ENCODE data around the gene FOXP2. TPM values are rescaled to one million over a fixed set of nuclear protein-coding genes. Genes with fewer than 3 reads are reported as not detected.
"Not testable (repeated sequence)": the region's sequence is repeated elsewhere in the genome, so short reads cannot be mapped to it uniquely, and the experiment has no call there.

FOXP2 gene
- total RNA-seq, 1 donor from 2014 or later = 24.7 TPM

- ATAC-seq (no peak), DNase-seq (ENCODE audit: low spot score) (no peak)
These were observed 3.5 kb downstream of the FOXP2 start for GRCh38 chr7:114418117-114418516.

GRCh38 chr7:114419441-114420272 lies 5.0 kb downstream of the FOXP2 start:
- no peak for DNase-seq (ENCODE audit: low spot score)
- intact Hi-C loops (cut with DNase I) = no loop called here
- ATAC-seq = no peak

More at GRCh38 chr7:114418117-114418516, 3.5 kb downstream of the FOXP2 start:
- intact Hi-C loops (cut with DNase I) = no loop called here

GRCh38 chr7:114422507-114423501 lies 8.2 kb downstream of the FOXP2 start:
- DNase-seq (ENCODE audit: low spot score) (no peak), ATAC-seq (no peak)
- intact Hi-C loops (cut with DNase I) = no loop called here

- intact Hi-C loops (cut with DNase I) = no loop called here
- no peak for ATAC-seq
- DNase-seq (ENCODE audit: low spot score) = no peak
These were observed 11.8 kb downstream of the FOXP2 start for GRCh38 chr7:114426382-114426781.

GRCh38 chr7:114426824-114427223 lies 12.2 kb downstream of the FOXP2 start:
- ATAC-seq (no peak), DNase-seq (ENCODE audit: low spot score) (no peak)
- intact Hi-C loops (cut with DNase I) = no loop called here

GRCh38 chr7:114428211-114428610 lies 13.6 kb downstream of the FOXP2 start:
- DNase-seq (ENCODE audit: low spot score) (no peak), ATAC-seq (no peak)
- intact Hi-C loops (cut with DNase I) = no loop called here

- DNase-seq (ENCODE audit: low spot score) = no peak
- intact Hi-C loops (cut with DNase I) = no loop called here
- no peak for ATAC-seq
These were observed 16.6 kb downstream of the FOXP2 start for GRCh38 chr7:114431189-114431588.

GRCh38 chr7:114432061-114432460 lies 17.4 kb downstream of the FOXP2 start:
- ATAC-seq (no peak), DNase-seq (ENCODE audit: low spot score) (no peak)
- intact Hi-C loops (cut with DNase I) = no loop called here

GRCh38 chr7:114432703-114433102 lies 18.1 kb downstream of the FOXP2 start:
- no peak for DNase-seq (ENCODE audit: low spot score)
- intact Hi-C loops (cut with DNase I) = no loop called here
- no peak for ATAC-seq

GRCh38 chr7:114439581-114439980 lies 25.0 kb downstream of the FOXP2 start:
- DNase-seq (ENCODE audit: low spot score) (no peak), ATAC-seq (no peak)
- intact Hi-C loops (cut with DNase I) = no loop called here

- ATAC-seq; intact Hi-C loops (cut with DNase I); DNase-seq (ENCODE audit: low spot score): not testable (repeated sequence)
These were observed 26.3 kb downstream of the FOXP2 start for GRCh38 chr7:114440927-114441326.

GRCh38 chr7:114444196-114444595 lies 29.6 kb downstream of the FOXP2 start:
- intact Hi-C loops (cut with DNase I) = no loop called here
- DNase-seq (ENCODE audit: low spot score) = no peak
- no peak for ATAC-seq

- ATAC-seq = no peak
- no peak for DNase-seq (ENCODE audit: low spot score)
- intact Hi-C loops (cut with DNase I) = no loop called here
These were observed 35.8 kb downstream of the FOXP2 start for GRCh38 chr7:114450431-114450830.

GRCh38 chr7:114459574-114459973 lies 45.0 kb downstream of the FOXP2 start:
- DNase-seq (ENCODE audit: low spot score) = no peak
- no peak for ATAC-seq
- intact Hi-C loops (cut with DNase I) = no loop called here

GRCh38 chr7:114460021-114460420 lies 45.4 kb downstream of the FOXP2 start:
- DNase-seq (ENCODE audit: low spot score) (no peak), ATAC-seq (no peak)
- intact Hi-C loops (cut with DNase I) = no loop called here

- ATAC-seq = no peak
These were observed 52.3 kb downstream of the FOXP2 start for GRCh38 chr7:114466917-114467316.

GRCh38 chr7:114468844-114469243 lies 54.2 kb downstream of the FOXP2 start:
- DNase-seq (ENCODE audit: low spot score) = no peak
- intact Hi-C loops (cut with DNase I) = no loop called here
- ATAC-seq = no peak

More at GRCh38 chr7:114466917-114467316, 52.3 kb downstream of the FOXP2 start:
- DNase-seq (ENCODE audit: low spot score) = no peak
- intact Hi-C loops (cut with DNase I) = no loop called here

- DNase-seq (ENCODE audit: low spot score) = no peak
- no peak for ATAC-seq
- intact Hi-C loops (cut with DNase I) = no loop called here
These were observed 58.4 kb downstream of the FOXP2 start for GRCh38 chr7:114472896-114473512.

GRCh38 chr7:114478384-114478783 lies 63.8 kb downstream of the FOXP2 start:
- ATAC-seq = no peak
- intact Hi-C loops (cut with DNase I) = no loop called here
- DNase-seq (ENCODE audit: low spot score) = no peak
